Fibroblast of lung (primary cell): Measurements from ENCODE around the gene NIPAL3. TPM values are rescaled to one million over a fixed set of nuclear protein-coding genes. Genes with fewer than 3 reads are reported as not detected.

ENCODE experiments used
- DNase-seq, 2 donors: peaks; one replicate each; pipeline versions ENCODE4 v3.0.0 to v3.0.0-alpha.2; 2010; ENCODE audit warnings: low read depth in 2 of 2
- H2AFZ ChIP-seq: 2 replicates; pipeline ENCODE4 v1.5.1; 2012; ENCODE audit warnings: low read length, control low read depth, inconsistent platforms
- H3K27ac ChIP-seq: 2 replicates; pipeline ENCODE4 v1.5.1; 2011; ENCODE audit warnings: low read length, control low read depth; ENCODE audit not compliant: insufficient read depth
- H3K27me3 ChIP-seq: 2 replicates; pipeline ENCODE4 v1.5.1; 2011; ENCODE audit warnings: mild to moderate bottlenecking, low read length; ENCODE audit not compliant: control insufficient read depth, insufficient read depth
- H3K36me3 ChIP-seq: 2 replicates; pipeline ENCODE4 v1.5.1; 2011; ENCODE audit warnings: low read length; ENCODE audit not compliant: control insufficient read depth, insufficient read depth
- H3K4me1 ChIP-seq: 2 replicates; pipeline ENCODE4 v1.5.1; 2011; ENCODE audit warnings: low read length; ENCODE audit not compliant: control insufficient read depth, insufficient read depth; ENCODE audit errors: extremely low read depth
- H3K4me2 ChIP-seq: 2 replicates; pipeline ENCODE4 v1.5.1; 2011; ENCODE audit warnings: low read length, control low read depth; ENCODE audit not compliant: insufficient read depth; ENCODE audit errors: extremely low read depth
- H3K4me3 ChIP-seq, 4 experiments: fragments of 200-600 bp in 1 of 4; sonication (generic) in 1 of 4; replicated peaks in 1 of 4; 2 replicates each; pipeline ENCODE4 v1.5.1; 2011 to 2016; ENCODE audit warnings: low read length in 4 of 4, low read depth in 3 of 4, mild to moderate bottlenecking in 3 of 4, control low read depth in 2 of 4, inconsistent platforms in 1 of 4, mixed read lengths in 1 of 4; ENCODE audit not compliant: insufficient read depth in 1 of 4; ENCODE audit errors: control extremely low read depth in 1 of 4
- H3K79me2 ChIP-seq: 2 replicates; pipeline ENCODE4 v1.5.1; 2012; ENCODE audit warnings: mild to moderate bottlenecking, low read length, inconsistent platforms; ENCODE audit not compliant: control insufficient read depth, insufficient read depth
- H3K9ac ChIP-seq: 2 replicates; pipeline ENCODE4 v1.5.1; 2011; ENCODE audit warnings: mild to moderate bottlenecking, low read length, control low read depth; ENCODE audit not compliant: insufficient read depth
- H3K9me3 ChIP-seq: 2 replicates; pipeline ENCODE4 v1.5.1; 2012; ENCODE audit warnings: low read depth, low read length; ENCODE audit not compliant: control insufficient read depth, insufficient read depth
- H4K20me1 ChIP-seq: 2 replicates; pipeline ENCODE4 v1.5.1; 2011; ENCODE audit warnings: low read length; ENCODE audit not compliant: control insufficient read depth, insufficient read depth; ENCODE audit errors: extremely low read depth
- CTCF ChIP-seq, 2 donors: IDR thresholded peaks in 1 of 2; conservative IDR thresholded peaks in 1 of 2; 1 replicate in 1 of 2; 2 replicates in 1 of 2; pipeline ENCODE4 v1.5.1; 2011 to 2012; ENCODE audit warnings: low read length in 2 of 2, control low read depth in 1 of 2, inconsistent platforms in 1 of 2, low read depth in 1 of 2, mild to moderate bottlenecking in 1 of 2
- EZH2 ChIP-seq: IDR thresholded peaks from 2 replicates; pipeline ENCODE4 v1.5.1; 2012; ENCODE audit warnings: low read length, control low read depth, mild to moderate bottlenecking; ENCODE audit errors: missing control alignments
- polyA plus RNA-seq, 2 donors: library from polyadenylated mRNA; depleted of rRNA in 1 of 2; stranded (reverse) in 1 of 2; unstranded in 1 of 2; fragments of >200 nt; gene quantifications; 2 replicates each; pipeline ENCODE4 v1.2.1, GENCODE V29; 2011 to 2012; ENCODE audit warnings: missing spikeins in 1 of 2
- total RNA-seq: library from RNA; depleted of rRNA; stranded (reverse); fragments of >200 nt; gene quantifications from 2 replicates; pipeline ENCODE4 v1.2.1, GENCODE V29; 2014

NIPAL3 gene
- total and polyA plus RNA-seq, 2 donors (not counting 1 experiment from before 2014, with no cell fraction given): 65.3 to 85.2 TPM

- no peak overlapping the region for H3K4me2 ChIP-seq
- no peak overlapping the region for H3K27ac ChIP-seq
- no peak overlapping the region for H2AFZ ChIP-seq
- peak in 1 of 2 donors; percentile 85 for DNase-seq
- no peak overlapping the region for H3K9ac ChIP-seq
- H3K36me3 ChIP-seq: no peaks in the 10 kb centered on the region
- no peaks in the 10 kb centered on the region for H3K27me3 ChIP-seq
- H4K20me1 ChIP-seq: no peaks in the 10 kb centered on the region
- H3K4me3 ChIP-seq: no peak overlapping the region
- no peaks in the 10 kb centered on the region for H3K9me3 ChIP-seq
- H3K4me1 ChIP-seq: no peaks in the 10 kb centered on the region
- TF ChIP-seq CTCF (conservative IDR thresholded peaks at IDR 0.05 in 1 of 2, IDR thresholded peaks at IDR 0.05 in 1 of 2; ENCODE audit: low read depth in 1 of 2, low read length in 2 of 2): no peak
- TF ChIP-seq EZH2: no peak
- H3K79me2 ChIP-seq: no peaks in the 10 kb centered on the region
Observed at GRCh38 chr1:24374891-24375786, 40.5 kb upstream of the NIPAL3 start.

GRCh38 chr1:24379733-24380315 is 35.8 kb upstream of the NIPAL3 start:
- Histone ChIP-seq H2AFZ (no peak overlapping the region), H3K79me2 (no peaks in the 10 kb centered on the region), H3K9ac (no peak overlapping the region), H3K4me2 (no peak overlapping the region), H3K36me3 (peaks cover 2% of the 10 kb centered on the region), H3K27ac (no peak overlapping the region), H4K20me1 (no peaks in the 10 kb centered on the region), H3K9me3 (no peaks in the 10 kb centered on the region), H3K4me3 (no peak overlapping the region), H3K27me3 (no peaks in the 10 kb centered on the region), H3K4me1 (peaks cover 4% of the 10 kb centered on the region)
- peak; percentile 35 to 45 for DNase-seq
- TF ChIP-seq CTCF (conservative IDR thresholded peaks at IDR 0.05 in 1 of 2, IDR thresholded peaks at IDR 0.05 in 1 of 2; ENCODE audit: low read depth in 1 of 2, low read length in 2 of 2) (no peak), EZH2 (no peak)

- Histone ChIP-seq H3K4me3 (no peak overlapping the region), H3K36me3 (peaks cover 2% of the 10 kb centered on the region)
- TF ChIP-seq CTCF (conservative IDR thresholded peaks at IDR 0.05 in 1 of 2, IDR thresholded peaks at IDR 0.05 in 1 of 2; ENCODE audit: low read depth in 1 of 2, low read length in 2 of 2): no peak
- no peak for TF ChIP-seq EZH2
Observed at GRCh38 chr1:24380508-24380907, 35.1 kb upstream of the NIPAL3 start.

More at GRCh38 chr1:24380508-24380907, 35.1 kb upstream of the NIPAL3 start:
- Histone ChIP-seq H3K27ac (no peak overlapping the region), H3K4me1 (peaks cover 4% of the 10 kb centered on the region), H3K9ac (no peak overlapping the region), H3K79me2 (no peaks in the 10 kb centered on the region), H3K4me2 (no peak overlapping the region), H3K27me3 (no peaks in the 10 kb centered on the region), H2AFZ (no peak overlapping the region), H4K20me1 (no peaks in the 10 kb centered on the region), H3K9me3 (no peaks in the 10 kb centered on the region)
- no peak for DNase-seq
